ENCODE measurements around the gene ACACB.
A peak's percentile ranks its signal among the peaks of the same experiment; 100 is the strongest.
"Not testable (repeated sequence)": the region's sequence is repeated elsewhere in the genome, so short reads cannot be mapped to it uniquely, and the experiment has no call there.

Gene ACACB

DNA sequence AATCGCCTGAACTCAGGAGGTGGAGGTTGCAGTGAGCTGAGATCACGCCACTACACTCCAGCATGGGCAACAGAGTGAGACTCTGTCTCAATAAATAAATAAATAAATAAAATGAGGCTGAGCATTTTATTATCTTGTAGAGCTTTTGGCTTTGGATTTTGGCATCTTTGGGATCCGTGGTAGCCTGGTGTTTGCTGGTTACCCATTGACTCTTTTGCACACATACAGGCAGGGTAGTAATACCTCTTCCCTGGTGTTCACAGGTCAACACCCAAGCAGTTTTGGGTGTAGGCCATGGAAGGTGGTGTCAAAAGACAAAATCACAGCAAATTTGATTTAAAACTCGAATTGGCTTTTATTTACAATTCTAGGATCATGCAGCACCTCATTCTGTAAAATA, 27.8 kb downstream of the ACACB start:
- DNase-seq, result no peak

DNA sequence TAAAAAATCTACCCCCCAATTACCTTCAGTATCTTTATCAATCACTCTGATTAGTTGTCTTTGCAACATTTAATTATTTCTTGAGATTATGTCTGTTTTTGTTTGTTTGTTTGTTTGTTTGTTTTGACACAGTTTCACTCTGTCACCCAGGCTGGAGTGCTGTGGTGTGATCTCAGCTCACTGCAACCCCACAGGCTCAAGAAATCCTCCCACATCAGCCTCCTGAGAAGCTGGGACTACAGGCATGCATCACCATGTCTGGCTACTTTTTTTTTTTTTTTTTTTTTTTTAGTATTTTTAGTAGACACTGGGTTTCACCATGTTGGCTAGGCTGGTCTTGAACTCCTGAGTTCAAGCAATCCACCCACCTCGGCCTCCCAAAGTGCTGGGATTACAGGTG, 30.7 kb downstream of the ACACB start:
- DNase-seq, result not testable (repeated sequence)

DNA sequence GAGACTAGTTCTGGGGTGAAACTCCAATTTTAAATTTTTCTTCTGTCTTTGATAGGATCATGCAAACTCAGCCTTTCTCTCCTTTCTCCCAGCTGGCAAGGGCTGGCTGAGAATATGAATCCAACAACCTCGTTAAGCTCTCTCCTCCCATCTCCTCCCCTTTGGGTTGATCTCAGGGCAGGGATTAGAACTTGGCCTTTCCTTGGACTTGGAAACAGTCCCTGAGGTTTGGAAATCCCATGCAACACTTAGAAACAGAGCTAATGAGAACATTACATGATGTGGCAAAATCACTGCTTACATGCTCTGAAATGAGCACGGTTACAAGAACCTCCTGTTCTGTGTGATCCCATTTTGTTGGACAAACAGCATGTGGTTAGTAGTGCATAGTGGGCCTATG, 31.6 kb downstream of the ACACB start:
- no peak for DNase-seq

DNA sequence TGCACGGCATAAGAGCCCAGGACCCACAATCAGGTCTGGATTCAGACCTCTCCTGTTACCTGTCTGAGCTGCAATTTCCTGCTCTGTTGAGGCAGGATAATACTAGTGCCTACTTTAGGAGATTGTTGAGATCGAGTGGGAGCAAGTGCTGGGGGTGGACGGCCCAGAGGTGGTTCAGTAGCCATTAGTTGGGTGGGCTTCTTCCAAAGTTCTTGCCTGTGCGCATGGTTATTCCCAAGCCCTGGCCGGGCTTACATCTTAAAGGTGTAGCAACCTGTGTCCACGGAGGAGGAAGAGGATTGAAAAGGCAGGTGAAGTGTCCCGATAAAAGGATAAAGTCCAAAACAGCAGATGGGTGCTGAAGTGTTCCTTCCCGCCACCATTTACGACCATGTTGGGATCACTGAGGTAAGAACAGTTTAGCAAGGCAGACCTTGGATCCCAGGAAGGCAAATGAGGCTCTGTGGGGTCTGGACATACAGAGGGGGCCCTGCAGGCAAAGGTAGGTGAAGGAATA, 33.8 kb downstream of the ACACB start:
- no peak for DNase-seq

DNA sequence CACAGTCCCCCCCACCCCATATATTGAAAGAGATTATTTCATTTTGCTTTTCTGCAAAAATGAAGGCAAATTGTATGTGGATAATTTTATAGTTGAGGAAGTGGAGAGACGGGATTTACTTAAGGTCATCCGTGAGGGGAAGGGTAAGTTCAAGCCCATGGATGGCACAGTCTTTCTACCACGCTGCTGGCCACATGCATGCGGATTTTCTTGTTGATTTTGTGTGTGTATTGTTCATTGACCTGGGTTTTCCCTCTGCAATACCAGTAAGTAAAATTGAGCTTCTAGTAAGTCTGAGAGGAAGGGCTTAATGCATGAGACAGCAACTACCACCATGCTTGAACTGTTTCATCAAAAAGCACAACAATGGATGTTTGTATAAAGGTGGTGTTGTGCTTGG, 35.1 kb downstream of the ACACB start:
- no peak for DNase-seq

DNA sequence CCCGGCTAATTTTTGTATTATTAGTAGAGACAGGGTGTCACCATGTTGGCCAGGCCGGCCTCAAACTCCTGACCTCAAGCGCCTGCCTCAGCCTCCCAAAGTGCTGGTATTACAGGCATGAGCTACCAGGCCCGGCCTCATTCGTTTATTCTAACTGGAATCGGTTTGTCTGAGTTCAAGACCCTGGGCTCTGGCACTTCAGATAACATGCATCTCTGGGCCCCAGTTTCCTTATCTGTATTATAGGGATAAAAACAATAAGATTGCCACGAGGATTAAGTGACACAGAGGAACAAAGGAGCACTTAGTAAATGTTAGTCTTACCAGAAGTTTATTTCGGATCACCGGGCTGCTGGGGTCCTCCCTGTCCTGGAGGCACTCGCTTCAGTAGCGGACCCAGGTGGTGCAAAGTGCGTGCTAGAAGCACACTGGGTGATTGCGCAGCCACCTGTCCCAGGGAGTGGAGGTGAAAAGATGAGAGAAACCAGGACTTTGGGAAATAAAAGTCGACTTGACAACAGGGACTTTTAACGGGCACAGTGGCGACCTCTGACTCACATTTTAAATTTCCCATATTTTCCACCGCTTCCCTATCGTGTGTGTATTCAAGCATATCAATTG, 37.5 kb downstream of the ACACB start:
- peak; percentile 60 for DNase-seq

DNA sequence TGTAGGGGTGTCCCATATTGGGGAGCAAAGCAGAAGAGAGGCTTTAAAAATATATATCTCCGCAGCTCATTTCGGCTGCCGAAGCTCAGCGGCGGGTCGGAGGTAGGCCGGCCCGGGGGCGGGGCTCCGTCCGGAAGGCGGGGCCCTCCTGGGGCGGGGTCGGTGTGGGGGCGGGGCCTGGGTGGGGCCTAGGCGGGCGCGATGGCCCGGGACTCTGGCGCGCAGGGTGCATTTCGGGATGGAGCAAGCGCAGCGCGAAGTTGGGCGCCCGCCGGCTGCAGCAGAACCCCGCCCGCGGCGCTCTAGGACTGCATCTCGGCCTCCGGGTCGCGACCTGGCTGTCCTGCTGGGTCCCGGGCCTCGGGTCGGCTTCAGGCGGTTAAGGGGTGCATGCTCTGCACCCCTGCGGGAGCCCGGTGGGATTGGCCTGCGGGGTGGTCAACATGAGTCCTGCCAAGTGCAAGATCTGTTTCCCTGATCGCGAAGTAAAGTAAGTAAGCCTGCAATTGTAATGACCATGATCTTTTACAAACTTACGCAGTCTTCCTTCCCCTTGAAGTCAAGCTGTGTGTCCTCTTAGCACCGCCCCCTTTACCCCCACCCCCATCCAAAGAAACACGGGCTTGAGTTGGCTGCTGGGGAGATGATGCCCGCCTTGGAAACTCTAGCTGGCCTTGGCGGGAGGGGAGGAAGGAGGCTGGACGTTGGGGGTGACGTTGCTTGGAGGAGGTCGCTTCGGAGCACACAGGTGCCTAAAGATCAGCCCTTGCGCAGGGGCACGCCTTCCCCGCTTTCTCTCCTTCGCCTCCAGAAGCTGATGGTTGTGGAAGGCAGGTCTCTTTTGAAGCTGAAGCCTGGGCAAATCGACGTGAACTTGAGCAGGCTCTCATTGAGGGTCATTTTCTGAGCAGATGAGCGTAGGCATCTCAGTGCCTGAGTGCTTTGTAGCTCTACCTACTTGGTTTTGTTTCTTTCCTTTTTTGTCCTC, 38.4 kb downstream of the ACACB start:
- peak; percentile 93 for DNase-seq

DNA sequence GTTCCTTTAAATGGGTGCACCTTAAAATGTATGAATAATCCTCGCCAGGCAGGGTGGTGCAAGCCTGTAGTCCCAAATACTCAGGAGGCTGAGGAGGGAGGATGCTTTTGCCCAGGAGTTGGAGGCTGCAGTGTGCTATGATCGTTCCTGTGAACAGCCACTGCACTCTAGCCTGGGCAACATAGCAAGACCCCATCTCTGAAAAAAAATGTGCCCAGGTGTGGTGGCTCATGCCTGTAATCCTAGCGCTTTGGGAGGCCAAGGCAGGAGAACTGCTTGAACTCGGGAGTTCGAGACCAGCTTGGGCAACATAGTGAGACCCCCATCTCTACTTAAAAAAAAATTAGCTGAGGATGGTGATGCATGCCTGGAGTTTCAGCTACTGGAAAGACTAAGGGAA, 39.6 kb downstream of the ACACB start:
- DNase-seq, result no peak

DNA sequence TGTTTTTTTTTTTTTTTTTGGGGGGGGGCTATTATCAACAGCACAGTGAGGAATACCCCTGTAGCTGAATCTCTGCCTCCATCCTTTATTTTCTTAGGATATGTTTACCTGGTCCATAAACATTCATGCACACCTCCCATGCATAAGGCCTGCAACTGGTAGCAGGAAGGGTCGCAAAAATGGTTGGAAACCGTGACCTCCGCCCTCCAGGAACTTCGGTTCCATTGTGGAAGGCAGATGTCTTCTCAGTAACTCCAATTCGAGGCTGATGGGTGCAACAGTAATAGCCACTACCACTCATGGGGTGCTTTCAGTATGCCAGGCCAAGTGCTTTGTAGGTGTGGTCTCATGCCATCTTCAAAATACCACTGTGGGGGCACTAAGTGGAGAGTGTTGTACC, 40.2 kb downstream of the ACACB start:
- no peak for DNase-seq

DNA sequence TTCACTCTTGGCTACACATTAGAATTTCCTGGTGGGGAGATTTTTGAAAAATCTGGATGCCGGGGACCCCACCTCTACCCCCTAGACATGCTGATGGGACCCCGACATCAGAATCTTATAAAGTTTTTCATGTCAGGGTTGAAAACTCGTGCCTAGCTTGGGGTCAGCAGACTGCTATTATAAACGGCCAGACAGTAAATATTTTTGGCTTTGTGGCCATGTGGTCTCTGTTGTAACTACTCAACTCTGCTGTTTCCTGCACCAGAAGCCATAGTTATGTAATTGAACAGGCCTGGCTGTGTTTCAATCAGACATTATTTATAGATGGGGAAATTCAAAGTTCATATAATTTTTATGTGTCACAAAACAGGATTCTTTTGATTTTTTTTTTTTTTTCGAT, 41.6 kb downstream of the ACACB start:
- no peak for DNase-seq

DNA sequence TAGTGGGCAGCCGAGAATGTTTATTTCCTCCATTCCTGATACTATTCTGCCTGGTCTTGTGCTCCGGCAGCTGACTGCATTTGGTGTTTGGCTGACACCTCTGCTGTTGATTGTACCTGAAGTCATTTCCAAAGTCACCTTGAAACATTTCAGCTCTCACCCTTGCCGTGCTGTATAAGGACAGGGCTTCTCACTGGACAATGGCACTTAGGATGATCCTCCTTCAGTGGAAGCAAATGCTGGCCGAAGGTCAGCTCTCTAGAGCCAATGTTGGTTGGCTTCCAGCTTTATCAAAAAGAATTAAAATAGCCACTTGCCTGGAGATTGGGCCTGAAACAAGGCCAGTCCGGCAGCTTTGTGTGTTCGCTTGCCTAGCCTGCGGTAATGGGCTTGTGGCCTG, 44.0 kb downstream of the ACACB start:
- no peak for DNase-seq

DNA sequence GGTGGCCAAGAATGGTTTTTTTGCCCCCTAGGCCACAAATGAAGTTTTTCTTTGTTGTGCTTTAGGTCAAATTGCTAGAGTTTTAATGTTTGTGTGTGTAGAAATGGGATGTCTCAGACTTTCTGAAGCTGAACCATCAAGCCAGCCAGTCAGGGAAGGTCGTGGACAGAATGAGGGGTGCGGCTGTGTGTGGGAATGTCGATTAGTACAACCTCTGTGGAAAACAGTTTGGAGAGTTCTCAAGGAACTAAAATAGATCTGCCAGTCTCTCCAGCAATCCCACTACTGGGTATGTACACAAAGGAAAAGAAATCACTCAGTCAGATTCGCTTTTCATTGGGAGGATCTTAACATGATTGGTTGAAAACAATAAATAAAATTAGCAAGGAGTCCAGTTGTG, 44.5 kb downstream of the ACACB start:
- DNase-seq, result no peak

DNA sequence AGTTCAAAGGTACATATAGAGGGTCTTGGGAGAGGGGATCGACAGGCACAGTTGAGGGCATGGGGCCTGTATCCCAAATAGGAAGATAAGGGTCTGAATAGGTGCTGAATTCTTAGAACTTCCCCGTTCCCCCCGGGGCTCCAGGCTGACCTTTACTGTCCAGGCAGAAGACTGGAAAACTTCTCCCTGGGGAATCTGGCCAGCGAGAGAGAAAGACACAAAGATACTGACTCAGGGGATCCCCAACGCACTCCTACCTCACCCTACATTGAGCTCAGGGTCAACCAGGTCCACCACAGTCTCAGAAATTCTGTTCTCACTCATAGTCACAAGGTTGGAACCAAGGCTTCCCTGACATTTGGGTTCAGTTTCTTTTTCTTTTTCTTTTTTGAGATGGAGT, 46.2 kb downstream of the ACACB start:
- no peak for DNase-seq

DNA sequence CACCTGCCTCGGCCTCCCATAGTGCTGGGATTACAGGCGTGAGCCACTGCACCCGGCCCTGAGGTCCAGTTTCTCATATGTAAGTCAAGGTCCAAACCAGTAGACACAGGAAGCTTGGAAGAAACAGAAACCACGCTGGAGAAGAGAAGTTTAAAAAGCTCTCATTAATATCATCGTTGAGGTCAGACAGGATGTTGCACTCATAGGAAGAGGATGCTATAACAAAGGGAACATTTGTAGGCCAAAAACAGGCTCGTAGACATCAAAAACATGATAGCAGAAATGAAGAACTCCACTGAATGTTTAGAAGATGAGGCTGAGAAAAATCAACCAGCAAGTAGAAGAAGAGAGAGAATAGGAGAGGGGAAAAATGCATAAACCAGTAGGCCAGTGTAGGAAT, 46.8 kb downstream of the ACACB start:
- no peak for DNase-seq

DNA sequence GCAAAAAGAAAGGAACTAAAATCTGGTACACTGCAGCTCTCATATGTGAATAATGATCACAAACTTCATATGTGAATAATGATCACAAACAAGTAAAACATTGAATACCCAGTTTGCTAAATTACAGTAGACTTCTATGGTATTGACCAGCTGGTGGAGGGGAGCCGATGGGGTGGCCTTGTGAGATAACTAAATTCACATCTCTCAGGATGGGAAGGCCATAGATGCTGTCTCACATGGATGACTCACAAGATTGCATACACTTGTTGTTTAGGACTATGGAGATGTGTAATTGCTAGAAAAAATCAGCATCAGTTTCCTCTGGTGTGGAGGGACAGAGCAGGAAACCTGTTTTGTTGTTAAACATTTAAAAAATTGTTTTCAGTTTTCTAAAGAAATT, 49.2 kb downstream of the ACACB start:
- DNase-seq, result no peak

DNA sequence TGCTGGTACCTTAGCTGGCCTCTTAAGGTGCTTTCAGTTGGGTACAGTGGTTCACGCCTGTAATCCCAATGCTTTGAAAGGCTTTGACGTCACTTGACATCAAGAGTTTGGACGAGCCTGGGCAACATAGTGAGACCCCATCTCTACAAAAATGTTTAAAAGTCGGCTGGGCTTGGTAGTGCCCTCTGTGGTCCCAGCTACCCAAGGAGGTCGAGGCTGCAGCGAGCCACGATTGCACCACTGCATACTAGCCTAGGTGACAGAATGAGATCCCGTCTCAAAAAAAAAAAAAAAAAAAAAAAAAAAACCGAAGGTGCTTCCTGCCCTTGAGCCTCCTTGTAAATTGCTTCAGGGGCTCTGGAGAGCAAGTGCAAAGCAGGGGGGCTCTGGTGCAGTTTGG, 50.0 kb downstream of the ACACB start:
- no peak for DNase-seq

DNA sequence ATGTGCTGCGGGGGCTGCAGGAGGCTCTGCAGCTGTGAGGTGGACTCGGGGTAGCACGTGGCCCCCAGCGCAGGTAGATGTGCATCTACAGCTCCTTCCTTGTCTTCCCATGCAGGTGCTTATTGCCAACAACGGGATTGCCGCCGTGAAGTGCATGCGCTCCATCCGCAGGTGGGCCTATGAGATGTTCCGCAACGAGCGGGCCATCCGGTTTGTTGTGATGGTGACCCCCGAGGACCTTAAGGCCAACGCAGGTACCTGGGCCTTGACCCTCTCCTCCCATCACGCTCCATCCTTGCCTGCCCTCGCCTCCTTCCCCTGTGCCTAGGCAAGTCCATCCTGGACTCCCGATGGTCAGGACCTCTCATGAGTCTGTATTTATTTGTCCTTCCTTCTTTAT, 51.4 kb downstream of the ACACB start:
- DNase-seq, result no peak

DNA sequence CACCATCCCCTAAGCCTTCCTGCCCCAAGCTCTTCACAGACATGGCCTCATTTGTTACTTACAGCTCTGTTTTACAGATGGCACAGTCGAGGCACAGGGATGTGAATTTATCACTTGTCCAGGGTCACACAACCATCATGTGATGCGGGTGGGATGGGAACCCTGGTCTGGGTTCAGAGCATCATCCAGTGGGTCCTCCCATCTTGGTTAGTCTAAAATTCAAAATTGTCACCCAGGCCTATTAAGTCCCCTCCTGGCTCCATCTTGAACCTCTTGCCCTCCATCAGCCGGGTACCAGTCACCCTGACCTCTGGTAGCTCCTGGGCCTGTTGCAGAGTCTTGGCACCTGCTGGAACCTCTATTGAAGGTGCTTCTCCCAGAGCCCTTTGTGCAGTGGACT, 52.9 kb downstream of the ACACB start:
- DNase-seq, result no peak

DNA sequence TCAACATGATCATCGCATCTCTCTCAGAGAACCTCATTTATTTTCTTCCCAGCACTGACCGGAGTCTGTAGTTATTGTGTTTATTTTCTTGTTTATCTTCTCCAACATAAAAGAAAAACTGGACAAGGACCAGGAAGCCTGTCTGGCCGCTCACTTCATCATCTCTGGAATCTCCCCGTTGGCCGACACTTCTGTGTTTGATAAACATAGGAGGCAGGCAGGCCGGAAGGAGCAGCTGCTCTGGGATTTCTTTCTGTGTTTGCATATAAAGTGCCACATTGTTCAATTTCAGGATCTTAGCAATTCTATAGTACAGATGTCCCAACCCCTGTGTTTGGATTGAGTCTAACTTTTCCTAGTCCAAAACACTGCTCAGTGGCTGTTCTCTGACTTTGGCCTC, 53.3 kb downstream of the ACACB start:
- no peak for DNase-seq

DNA sequence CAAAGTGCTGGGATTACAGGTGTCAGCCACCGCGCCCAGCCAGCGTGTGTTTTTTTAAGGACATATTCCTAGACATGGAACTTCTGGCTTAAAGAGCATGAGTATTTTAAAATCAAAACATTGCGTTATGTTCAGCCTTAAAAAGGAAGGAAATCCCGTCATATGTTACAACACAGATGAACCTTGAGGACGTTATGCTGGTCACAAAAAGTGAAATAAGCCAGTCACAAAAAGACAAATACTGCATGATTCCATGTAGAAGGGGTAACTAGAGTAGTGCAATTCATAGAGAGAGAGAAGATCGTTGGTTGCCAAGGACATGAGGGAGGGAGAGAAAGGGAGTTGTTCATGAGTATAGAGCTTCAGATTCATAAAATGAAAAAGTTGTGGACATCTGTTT, 53.9 kb downstream of the ACACB start:
- no peak for DNase-seq

DNA sequence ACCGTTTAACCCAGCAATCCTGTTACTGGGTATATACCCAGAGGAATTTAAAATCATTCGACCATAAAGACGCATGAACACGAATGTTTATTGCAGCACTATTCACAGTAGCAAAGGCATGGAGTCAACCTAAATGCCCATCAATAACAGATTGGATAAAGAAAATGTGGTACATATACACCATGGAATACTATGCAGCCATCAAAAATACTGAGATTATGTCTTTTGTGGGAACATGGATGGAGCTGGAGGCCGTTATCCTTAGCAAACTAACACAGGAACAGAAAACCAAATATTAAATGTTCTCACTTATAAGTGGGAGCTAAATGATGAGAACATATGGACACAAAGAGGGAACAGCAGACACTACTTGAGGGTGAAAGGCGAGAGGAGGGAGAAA, 56.4 kb downstream of the ACACB start:
- DNase-seq, result not testable (repeated sequence)

DNA sequence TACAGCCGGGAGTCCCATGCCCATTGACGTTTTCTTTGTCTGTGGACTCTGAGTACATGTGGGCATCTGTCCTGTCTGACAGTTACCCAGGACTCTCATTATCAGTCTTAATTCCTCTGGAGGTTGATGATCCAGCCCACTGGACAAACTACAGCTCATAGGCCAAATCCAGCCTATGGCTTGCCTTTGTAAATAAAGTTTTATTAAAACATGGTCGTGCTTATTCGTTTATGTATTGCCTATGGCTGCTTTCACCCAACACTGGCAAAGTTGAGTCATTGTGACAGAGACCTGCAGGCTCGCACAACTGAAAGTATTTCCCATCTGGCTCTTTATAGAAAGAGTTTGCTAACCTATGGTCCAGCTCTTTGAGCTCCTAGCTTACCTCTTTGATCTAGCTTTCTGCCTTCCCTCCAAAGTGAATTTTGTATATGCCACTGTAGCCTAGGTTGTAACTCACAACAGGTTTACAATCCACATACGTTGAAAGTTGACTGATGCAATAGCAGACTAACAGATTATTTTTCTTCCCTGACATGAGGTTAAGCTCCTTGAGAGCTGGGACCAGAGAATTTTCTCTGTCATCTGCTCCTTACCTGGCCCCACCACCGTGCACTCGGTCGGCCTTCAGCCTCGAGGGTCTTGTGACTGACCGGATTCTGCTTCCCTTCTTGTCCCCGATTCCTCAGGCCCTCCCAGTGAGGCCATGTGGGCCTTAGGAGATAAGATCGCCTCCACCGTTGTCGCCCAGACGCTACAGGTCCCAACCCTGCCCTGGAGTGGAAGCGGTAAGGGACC, 57.3 kb downstream of the ACACB start:
- DNase-seq, result no peak

DNA sequence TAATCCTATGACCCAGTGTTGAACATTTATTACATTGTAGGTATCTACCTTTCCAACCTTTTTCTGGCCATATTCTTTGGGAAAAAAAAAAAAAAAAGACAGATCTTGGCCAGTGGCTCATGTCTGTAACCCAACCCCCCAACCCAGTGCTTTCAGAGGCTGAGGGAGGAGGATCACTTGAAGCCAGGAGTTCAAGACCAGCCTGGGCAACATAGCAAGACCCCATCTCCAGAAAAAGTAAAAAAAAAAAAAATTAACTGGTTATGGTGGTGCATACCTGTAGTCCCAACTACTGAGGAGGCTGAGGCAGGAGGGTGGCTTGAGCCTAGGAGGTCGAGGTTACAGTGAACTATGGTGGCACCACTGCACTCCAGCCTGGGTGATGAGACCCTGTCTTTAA, 58.1 kb downstream of the ACACB start:
- DNase-seq, result no peak

DNA sequence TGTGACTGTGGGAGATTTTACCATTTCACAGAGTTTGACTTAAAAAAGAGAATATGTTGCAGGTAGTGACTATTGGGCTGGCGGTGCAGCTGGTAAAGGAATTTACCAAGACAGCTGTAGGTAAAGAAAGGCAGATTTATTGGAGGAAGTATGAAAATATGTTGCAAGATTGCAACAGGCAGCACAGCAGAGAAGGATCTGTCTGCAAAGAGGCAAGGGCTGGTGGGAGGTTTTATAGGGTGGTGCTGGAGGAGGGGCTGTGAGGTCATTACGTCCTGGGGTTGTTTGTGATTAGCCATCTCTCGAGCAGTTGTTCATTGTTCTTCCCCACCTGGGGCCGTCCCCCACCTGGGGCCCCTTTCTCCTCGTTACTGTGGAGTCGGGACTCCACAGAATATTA, 62.1 kb downstream of the ACACB start:
- DNase-seq, result no peak
